Stimulated activated memory B cell treated with anti-CD40 and anti-IgM and Interleukin-4, amounts not matched to agents 10 μg/mL and 1 μg/mL and 100 μg/mL, for 72 hours (primary cell): Measurements from ENCODE around the gene TMIE.
"Not testable (repeated sequence)": the region's sequence is repeated elsewhere in the genome, so short reads cannot be mapped to it uniquely, and the experiment has no call there.

ENCODE experiments used
- ATAC-seq: fragments of 150-1000 bp; cut with Tn5 transposase; 2 replicates; pipeline ENCODE4 v1.10.0; 2021
- H3K27ac Mint-ChIP-seq: one replicate; pipeline ENCODE4 v1.8.0; 2022; ENCODE audit warnings: mild to moderate bottlenecking, mixed read lengths
- H3K27me3 Mint-ChIP-seq: one replicate; pipeline ENCODE4 v1.8.0; 2022; ENCODE audit warnings: mixed read lengths
- H3K36me3 Mint-ChIP-seq: one replicate; pipeline ENCODE4 v1.8.0; 2022; ENCODE audit warnings: mixed read lengths
- H3K4me1 Mint-ChIP-seq: one replicate; pipeline ENCODE4 v1.8.0; 2022; ENCODE audit warnings: mixed read lengths
- H3K4me3 Mint-ChIP-seq: one replicate; pipeline ENCODE4 v1.8.0; 2022; ENCODE audit warnings: mild to moderate bottlenecking, moderate library complexity, mixed read lengths
- H3K9me3 Mint-ChIP-seq: one replicate; pipeline ENCODE4 v1.8.0; 2022; ENCODE audit warnings: mixed read lengths

TMIE gene

DNA sequence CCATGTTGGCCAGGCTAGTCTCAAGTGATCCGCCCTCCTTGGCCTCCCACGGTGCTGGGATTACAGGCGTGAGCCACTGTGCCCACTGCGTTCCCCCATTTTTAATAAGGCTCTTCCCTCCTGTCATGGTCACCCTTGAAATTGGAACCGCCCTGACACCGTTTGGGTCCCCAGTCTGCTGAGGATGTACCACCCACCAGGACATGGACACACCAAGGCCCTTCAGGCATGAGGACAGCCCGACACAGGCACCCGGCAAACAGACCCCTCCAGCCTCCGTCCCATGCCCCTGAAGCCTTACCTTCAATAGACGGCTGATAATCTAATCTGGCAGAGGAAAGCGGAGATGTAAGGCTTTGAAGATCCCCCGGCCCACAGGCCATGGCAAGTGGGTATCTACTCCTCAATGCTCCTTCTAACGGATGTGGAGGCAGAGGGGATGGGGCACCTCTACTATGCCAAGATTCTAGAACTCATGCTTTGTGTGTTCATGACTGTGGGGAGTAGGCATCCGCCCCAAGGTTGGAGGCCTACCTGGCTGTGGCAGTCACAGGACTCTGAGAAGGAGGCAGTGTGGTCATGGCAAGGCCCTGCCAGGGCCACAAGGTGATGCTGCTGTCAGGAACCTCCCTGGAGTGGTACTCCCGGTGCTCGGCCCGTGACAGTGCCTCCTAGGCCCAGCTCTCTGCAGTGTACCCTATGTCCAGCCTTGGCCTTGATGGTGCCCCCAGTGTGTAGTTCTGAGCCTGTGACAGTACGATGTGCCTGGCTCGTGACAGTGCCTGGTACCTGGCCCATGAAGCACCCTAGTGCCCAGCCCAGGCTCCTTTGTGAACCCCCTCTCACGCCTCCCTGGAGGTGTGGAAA is 35.0 kb downstream of the TMIE start:
- H3K4me1 Mint-ChIP-seq, result no peaks in the 10 kb centered on the region
- peaks cover 3% of the 10 kb centered on the region for H3K9me3 Mint-ChIP-seq
- H3K36me3 Mint-ChIP-seq, result no peaks in the 10 kb centered on the region
- H3K27me3 Mint-ChIP-seq, result peaks cover 49% of the 10 kb centered on the region
- no peak overlapping the region for H3K4me3 Mint-ChIP-seq
- ATAC-seq, result no peak
- H3K27ac Mint-ChIP-seq, result no peak overlapping the region

DNA sequence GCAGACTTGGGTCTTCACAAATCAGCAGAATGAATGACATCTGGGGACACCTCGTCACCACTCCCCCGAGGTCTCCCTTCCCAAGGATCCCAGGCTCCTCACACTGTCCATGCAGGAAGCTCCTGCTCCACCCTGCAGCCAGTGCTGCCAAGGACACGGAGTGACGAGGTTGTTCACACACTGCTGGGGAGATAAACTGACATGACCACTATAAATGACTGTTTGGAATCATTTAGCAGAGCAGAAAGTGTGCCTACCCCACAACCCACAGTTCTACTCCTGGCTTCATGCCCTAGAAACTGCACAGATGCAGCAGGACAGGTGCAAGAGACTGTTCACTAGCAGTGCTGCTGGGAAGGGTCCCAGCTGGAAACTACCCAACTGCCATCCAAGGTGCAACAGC is 36.1 kb downstream of the TMIE start:
- Mint-ChIP-seq H3K27ac (no peak overlapping the region), H3K27me3 (peaks cover 49% of the 10 kb centered on the region), H3K4me3 (no peak overlapping the region), H3K4me1 (no peaks in the 10 kb centered on the region), H3K36me3 (no peaks in the 10 kb centered on the region), H3K9me3 (peaks cover 3% of the 10 kb centered on the region)
- ATAC-seq, result no peak

DNA sequence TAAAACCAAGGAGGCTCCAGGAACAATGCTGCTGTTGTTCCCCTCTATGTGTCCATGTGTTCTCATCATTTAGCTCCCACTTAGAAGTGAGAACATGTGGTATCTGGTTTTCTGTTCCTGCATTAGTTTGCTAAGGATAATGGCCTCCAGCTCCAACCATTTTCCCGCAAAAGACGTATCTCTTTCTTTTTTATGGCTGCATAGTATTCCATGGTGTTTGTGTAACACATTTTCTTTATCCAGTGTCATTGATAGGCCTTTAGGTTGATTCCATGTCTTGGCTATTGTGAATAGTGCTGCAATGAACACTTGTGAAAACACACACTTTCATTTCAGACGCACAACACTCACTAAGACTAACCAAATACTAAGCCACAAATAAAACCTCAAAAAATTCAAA is 38.4 kb downstream of the TMIE start:
- ATAC-seq, H3K4me3 Mint-ChIP-seq, H3K9me3 Mint-ChIP-seq, H3K36me3 Mint-ChIP-seq, H3K27ac Mint-ChIP-seq, H3K4me1 Mint-ChIP-seq: not testable (repeated sequence)
- H3K27me3 Mint-ChIP-seq, result peaks cover 32% of the 10 kb centered on the region

DNA sequence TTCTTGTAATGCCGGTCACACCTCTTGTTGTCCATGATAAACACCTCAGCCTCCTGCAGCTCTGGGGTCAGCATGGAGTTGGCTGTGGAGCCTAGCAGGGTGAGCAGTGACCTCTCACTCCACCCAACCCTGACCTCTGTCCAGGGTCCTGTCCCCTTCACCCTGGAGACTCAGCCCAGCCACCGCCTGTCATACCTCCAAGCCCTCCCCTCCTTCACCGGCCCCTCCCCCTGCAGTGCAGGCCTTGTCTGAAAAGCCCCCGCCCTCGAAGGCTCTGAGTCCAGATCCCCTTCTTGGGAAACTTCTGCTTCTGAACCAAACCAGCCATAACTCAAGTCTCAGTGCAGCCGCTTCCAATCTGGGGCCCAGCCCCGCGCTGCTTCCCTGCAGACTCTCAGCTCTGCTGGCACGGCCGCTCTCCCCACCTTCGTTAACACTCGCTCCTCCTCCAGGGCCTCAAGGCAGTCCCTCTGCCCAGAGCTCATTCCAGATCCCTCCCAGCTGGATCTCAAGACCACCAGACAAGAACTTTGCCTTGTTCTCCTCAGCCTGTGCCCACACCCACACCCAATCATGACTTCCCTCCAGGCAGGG is 41.9 kb downstream of the TMIE start:
- no peak overlapping the region for H3K4me3 Mint-ChIP-seq
- H3K9me3 Mint-ChIP-seq, result peaks cover 3% of the 10 kb centered on the region
- ATAC-seq, result no peak
- H3K27me3 Mint-ChIP-seq, result peaks cover under 1% of the 10 kb centered on the region
- no peaks in the 10 kb centered on the region for H3K4me1 Mint-ChIP-seq
- H3K27ac Mint-ChIP-seq, result no peak overlapping the region
- H3K36me3 Mint-ChIP-seq, result no peaks in the 10 kb centered on the region

DNA sequence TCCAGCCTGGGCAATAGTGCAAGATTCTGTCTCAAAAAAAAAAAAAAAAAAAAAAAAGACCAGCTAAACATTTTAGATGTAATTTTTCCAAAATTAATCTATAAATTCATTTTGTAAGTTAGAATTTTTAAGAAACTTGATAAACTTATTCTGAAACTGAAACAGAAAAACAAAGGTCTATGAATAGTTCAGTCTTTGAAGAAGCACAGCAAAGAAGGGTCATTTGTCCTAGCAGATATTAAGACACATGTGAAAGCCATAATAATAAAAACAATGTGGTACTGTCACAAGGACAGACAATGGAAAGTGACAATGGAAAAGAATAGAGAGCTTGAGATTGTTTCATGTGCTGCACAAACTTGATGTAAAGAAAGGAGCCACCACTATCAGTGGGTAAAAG is 45.5 kb downstream of the TMIE start:
- Mint-ChIP-seq H3K4me3 (no peak overlapping the region), H3K27ac (no peak overlapping the region), H3K4me1 (no peaks in the 10 kb centered on the region), H3K36me3 (no peaks in the 10 kb centered on the region), H3K27me3 (peaks cover 17% of the 10 kb centered on the region), H3K9me3 (no peaks in the 10 kb centered on the region)
- ATAC-seq, result no peak

DNA sequence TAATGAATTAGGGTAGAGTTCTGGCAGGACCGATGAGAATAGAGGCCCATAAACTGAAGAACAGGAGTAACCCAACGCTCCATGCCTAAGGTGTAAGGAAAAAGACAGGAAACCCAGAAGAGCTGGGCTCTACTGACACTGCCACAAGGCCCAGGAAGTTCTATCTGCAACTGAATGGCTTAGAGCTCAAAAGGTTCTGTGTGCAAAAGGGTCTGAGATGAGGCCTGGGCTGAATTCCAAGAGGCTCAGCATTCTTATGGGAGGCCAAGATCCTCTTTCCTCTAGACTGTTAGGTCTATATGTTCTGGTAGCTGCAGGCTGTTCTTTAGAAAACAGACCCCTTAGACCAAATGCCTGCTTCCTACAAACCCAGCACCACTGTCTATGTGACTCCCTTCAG is 47.0 kb downstream of the TMIE start:
- H3K9me3 Mint-ChIP-seq, result no peaks in the 10 kb centered on the region
- ATAC-seq, result no peak
- H3K4me1 Mint-ChIP-seq, result no peaks in the 10 kb centered on the region
- H3K27me3 Mint-ChIP-seq, result peaks cover 17% of the 10 kb centered on the region
- no peaks in the 10 kb centered on the region for H3K36me3 Mint-ChIP-seq
- no peak overlapping the region for H3K4me3 Mint-ChIP-seq
- no peak overlapping the region for H3K27ac Mint-ChIP-seq

DNA sequence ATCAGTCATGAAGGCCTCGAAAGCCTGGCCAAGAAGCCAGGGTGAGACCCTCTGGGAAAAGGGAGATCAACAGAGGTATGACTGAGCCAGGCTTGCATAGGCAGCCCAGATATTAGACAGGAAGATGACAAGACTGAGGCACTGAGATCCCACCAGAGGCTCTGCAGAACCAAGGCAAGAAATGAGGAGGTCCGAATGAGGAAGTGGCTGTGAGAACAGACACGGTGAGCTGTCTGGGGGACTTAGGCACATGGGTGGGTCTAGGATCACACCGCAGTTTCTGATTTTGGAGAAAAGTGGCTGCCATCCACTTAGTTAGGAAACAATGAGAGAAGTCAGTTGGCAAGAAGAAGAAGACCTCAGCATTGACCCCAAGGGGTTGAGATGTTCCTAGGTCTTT is 47.9 kb downstream of the TMIE start:
- no peaks in the 10 kb centered on the region for H3K4me1 Mint-ChIP-seq
- H3K9me3 Mint-ChIP-seq, result no peaks in the 10 kb centered on the region
- H3K27ac Mint-ChIP-seq, result no peak overlapping the region
- H3K4me3 Mint-ChIP-seq, result no peak overlapping the region
- H3K36me3 Mint-ChIP-seq, result no peaks in the 10 kb centered on the region
- peaks cover 17% of the 10 kb centered on the region for H3K27me3 Mint-ChIP-seq
- ATAC-seq, result no peak

DNA sequence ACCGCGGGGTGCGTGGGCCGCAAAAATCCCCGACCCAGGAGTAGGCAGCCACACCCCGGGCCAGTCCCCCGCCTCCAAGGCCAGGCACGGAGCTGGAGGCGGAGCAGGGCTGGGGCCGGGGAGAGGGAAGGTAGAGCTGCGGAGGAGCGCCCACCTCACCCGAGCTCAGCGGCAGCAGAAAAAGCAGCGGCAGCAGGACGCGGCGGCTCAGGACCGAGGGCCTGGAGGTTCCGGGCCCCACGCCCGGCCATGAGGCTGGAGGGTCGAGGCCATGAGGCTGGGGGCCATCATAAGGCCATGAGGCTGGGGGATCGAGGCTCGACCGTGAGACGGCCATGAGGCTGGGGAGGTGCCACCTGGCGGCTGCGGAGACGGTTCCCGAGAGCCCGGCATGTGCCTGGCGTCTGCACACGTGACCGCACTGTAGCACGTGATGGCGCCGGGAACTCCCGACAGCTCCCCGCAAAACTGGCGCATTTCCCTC is 49.4 kb downstream of the TMIE start:
- Mint-ChIP-seq H3K27me3 (peaks cover 19% of the 10 kb centered on the region), H3K27ac (no peak overlapping the region), H3K4me3 (no peak overlapping the region), H3K36me3 (no peaks in the 10 kb centered on the region), H3K9me3 (no peaks in the 10 kb centered on the region), H3K4me1 (no peaks in the 10 kb centered on the region)
- ATAC-seq, result no peak

DNA sequence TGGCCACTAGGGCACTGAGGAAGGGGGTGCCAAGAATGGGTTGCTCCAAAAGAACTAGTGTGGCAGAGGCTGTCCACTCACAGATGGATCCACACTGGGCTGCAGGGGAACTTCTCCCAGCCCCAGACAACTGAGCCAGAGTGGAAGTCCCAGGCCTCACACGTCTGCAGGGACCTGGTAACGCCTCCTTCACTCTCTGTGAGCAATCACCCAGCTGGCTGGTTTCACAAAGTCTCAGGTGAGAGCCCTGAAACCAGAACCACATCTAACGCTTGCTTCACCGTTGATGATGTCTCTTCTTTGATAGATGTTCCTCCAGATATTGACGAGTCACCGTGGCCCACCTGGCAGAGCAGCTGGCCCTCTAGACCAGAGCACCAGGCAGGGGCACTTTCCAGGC is 51.9 kb downstream of the TMIE start:
- peaks cover 32% of the 10 kb centered on the region for H3K27me3 Mint-ChIP-seq
- H3K4me3 Mint-ChIP-seq, H3K4me1 Mint-ChIP-seq, H3K36me3 Mint-ChIP-seq, H3K27ac Mint-ChIP-seq, H3K9me3 Mint-ChIP-seq, ATAC-seq: not testable (repeated sequence)

DNA sequence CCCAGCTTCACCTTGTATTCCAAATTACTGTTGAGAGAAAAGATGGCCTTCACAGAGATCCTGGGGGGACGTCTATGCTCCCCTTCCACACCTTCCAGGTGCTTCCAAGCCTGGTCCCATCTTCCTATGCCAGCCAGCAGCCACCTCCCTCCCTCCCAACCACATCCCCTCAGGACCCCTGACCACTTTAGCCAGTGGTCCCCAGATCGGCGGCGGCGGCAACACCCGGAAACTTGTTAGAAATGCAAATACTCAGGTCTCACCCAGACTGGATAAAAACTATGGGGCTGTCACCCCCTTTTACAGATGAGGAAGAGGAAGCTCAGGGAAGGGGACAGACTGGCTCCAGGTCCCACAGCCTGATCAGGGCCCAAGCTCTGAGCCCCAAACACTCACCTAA is 54.5 kb downstream of the TMIE start:
- no peak for ATAC-seq
- Mint-ChIP-seq H3K9me3 (no peaks in the 10 kb centered on the region), H3K36me3 (no peaks in the 10 kb centered on the region), H3K4me1 (no peaks in the 10 kb centered on the region), H3K4me3 (no peak overlapping the region), H3K27ac (no peak overlapping the region), H3K27me3 (peaks cover 35% of the 10 kb centered on the region)

DNA sequence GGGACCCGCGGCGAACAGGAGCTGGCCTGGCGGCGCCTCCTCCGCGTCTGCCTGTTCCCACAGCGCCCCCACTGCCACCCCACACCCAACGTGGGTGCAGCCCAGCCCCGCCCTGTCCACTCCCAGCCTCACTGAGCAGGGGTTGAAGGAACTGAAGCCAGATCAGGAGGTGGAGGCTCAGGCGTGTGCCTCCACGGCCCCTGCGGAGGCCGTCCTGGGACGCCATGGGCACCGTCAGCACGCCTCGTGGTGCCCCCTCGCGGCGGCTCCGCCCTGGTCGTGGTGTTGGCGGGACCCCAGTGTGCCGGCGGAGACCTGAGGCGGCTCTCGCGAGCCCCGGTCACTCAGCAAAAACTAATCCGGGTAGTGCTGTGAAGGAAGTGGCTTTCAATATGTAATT is 55.5 kb downstream of the TMIE start:
- H3K4me1 Mint-ChIP-seq, result no peaks in the 10 kb centered on the region
- H3K27me3 Mint-ChIP-seq, result peaks cover 44% of the 10 kb centered on the region
- no peak for ATAC-seq
- H3K9me3 Mint-ChIP-seq, result no peaks in the 10 kb centered on the region
- no peaks in the 10 kb centered on the region for H3K36me3 Mint-ChIP-seq
- H3K27ac Mint-ChIP-seq, result no peak overlapping the region
- H3K4me3 Mint-ChIP-seq, result no peak overlapping the region

DNA sequence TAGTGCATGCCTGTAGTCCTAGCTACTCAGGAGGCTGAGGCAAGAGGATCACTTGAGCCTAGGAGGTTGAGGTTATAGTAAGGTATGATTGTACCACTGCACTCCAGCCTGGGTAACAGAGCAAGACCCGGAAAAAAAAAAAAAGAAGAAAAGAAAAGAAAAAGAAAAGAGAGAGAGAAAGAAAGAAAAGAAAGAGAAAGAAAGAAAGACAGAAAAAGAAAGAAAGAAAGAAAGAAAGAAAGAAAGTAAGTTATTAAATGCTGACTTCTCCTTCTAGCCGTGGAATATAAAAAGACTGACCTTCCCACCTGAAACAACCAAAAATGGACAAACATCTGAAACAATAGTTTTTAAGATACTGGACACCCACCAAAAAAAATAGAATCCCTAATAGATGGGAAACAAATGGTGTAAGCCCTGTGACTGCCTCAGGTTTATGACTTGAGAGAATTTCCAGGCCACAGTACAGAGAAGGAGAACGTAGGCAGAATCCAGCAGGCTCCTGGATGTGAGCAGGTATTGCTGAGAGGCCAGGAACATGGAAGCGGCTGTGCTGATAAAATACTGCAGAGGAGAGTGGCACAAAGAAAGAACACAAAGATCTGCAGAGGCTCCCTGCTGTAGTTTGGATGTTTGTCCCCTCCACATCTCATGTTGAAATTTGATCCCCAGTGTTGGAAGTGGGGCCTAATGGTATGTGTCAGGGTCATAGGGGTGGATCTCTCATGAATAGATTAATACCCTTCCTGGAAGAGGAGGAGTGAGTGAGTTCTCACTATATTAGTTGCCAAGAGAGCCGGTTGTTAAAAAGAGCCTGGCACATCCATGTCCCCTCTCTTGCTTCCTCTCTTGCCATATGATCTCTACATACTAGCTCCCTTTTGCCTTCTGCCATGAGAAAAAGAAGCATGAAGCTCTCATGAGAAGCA is 58.3 kb downstream of the TMIE start:
- peaks cover 12% of the 10 kb centered on the region for H3K36me3 Mint-ChIP-seq

More for the DNA sequence above, 58.3 kb downstream of the TMIE start:
- H3K4me1 Mint-ChIP-seq, result no peaks in the 10 kb centered on the region
- ATAC-seq, result no peak
- no peak overlapping the region for H3K27ac Mint-ChIP-seq
- no peak overlapping the region for H3K4me3 Mint-ChIP-seq
- H3K27me3 Mint-ChIP-seq, result peaks cover 70% of the 10 kb centered on the region
- H3K9me3 Mint-ChIP-seq, result peaks cover 16% of the 10 kb centered on the region
